NCI-H82 treated with DMSO at 0.1 percent for 48 hours (cell line): ENCODE results near the gene ZSCAN5A.
"Not testable (repeated sequence)": the region's sequence is repeated elsewhere in the genome, so short reads cannot be mapped to it uniquely, and the experiment has no call there.

Experiments used
- DNase-seq: peaks from one replicate; lab custom pipeline; 2025; ENCODE audit not compliant: unreplicated experiment; lab: John Stamatoyannopoulos, UW

ZSCAN5A gene

GRCh38 chr19:56217039-56217949 is 97.3 kb downstream of the ZSCAN5A start:
- no peak for DNase-seq

- DNase-seq: no peak
Measured at GRCh38 chr19:56211718-56212117, 102.9 kb downstream of the ZSCAN5A start.

GRCh38 chr19:56210036-56210435 is 104.6 kb downstream of the ZSCAN5A start:
- DNase-seq: not testable (repeated sequence)

- DNase-seq: no peak
Measured at GRCh38 chr19:56209091-56209490, 105.5 kb downstream of the ZSCAN5A start.

- DNase-seq: not testable (repeated sequence)
Measured at GRCh38 chr19:56207581-56207980, 107.1 kb downstream of the ZSCAN5A start.

GRCh38 chr19:56201973-56202372 is 112.7 kb downstream of the ZSCAN5A start, which contains the start of gene ZSCAN5C:
ZSCAN5C (plus strand) TSS chr19:56202273; CDS start chr19:56205914, 3,641 bp downstream.
- no peak for DNase-seq

- DNase-seq: no peak
Measured at GRCh38 chr19:56199687-56200086, 115.0 kb downstream of the ZSCAN5A start.

- not testable (repeated sequence) for DNase-seq
Measured at GRCh38 chr19:56197646-56198045, 117.0 kb downstream of the ZSCAN5A start, which contains the start of gene ZSCAN5B. ZSCAN5B (minus strand) TSS chr19:56197783; CDS start chr19:56193052, 4,731 bp downstream.

- peak; percentile 56 for DNase-seq
Measured at GRCh38 chr19:56193981-56194640, 120.5 kb downstream of the ZSCAN5A start.

- no peak for DNase-seq
Measured at GRCh38 chr19:56191711-56192110, 122.9 kb downstream of the ZSCAN5A start.

- DNase-seq: no peak
Measured at GRCh38 chr19:56191115-56191514, 123.5 kb downstream of the ZSCAN5A start.

- DNase-seq: no peak
Measured at GRCh38 chr19:56189785-56190184, 124.9 kb downstream of the ZSCAN5A start.

GRCh38 chr19:56177564-56178243 is 136.9 kb downstream of the ZSCAN5A start:
- peak; percentile 11 for DNase-seq

GRCh38 chr19:56176881-56177280 is 137.8 kb downstream of the ZSCAN5A start:
- no peak for DNase-seq

- not testable (repeated sequence) for DNase-seq
Measured at GRCh38 chr19:56176310-56176709, 138.3 kb downstream of the ZSCAN5A start.

- peak; percentile 4 for DNase-seq
Measured at GRCh38 chr19:56175861-56176307, 138.8 kb downstream of the ZSCAN5A start, which contains the start of gene GALP. GALP (plus strand) TSS chr19:56176008; CDS start chr19:56177109, 1,101 bp downstream.

- DNase-seq: no peak
Measured at GRCh38 chr19:56174550-56174949, 140.1 kb downstream of the ZSCAN5A start.

GRCh38 chr19:56174086-56174485 is 140.6 kb downstream of the ZSCAN5A start:
- DNase-seq: no peak
